GM18873 (cell line): Measurements from ENCODE around the gene CLIC3.

Source experiments
- ATAC-seq: cut with Tn5 transposase; IDR thresholded peaks from one replicate; pipeline ENCODE4 v1.9.1; 2021; ENCODE audit warnings: mild to moderate bottlenecking, moderate library complexity, moderate number of reproducible peaks; ENCODE audit not compliant: unreplicated experiment, low FRiP score

Gene CLIC3

DNA sequence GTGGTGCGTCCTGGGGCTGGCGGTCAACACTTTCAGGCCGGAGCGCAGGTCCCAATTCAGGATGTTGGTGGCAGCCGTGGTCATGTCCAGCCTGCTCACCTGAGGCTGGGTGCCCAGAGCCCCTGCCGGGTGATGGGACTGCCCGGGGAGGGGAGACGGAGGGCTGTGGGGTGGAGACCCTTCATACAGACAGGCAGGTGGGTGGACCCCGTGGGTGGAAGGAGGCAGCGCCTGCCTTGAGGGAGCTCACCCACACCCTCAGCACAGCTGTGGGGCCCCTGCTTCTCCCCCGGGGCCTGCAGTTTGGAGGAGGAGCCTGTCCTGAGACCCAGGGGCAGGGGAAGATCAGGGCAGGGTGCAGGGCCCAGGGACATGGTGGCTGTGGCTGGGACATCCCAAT lies 26.0 kb downstream of the CLIC3 start:
- no peak for ATAC-seq

DNA sequence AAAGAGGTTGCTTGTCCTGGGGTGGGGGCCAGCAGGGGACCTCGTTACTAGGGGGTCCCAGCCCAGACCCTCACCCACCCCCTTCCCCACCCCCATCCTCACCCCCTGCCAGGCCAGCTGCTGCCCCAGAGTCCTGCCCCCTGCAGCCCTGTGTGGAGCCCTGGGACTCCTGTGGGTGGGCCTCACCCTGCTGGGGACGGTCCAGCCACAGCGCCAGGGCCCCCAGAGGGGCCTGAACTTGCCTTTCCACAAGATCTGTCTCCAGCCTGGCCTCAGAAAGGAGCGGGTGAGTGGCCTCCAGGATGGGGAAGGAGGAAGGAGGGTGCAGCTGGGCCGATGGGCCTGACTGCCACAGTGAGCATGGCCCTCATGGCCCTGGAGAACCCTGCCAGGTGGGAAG lies 26.6 kb downstream of the CLIC3 start:
- ATAC-seq, result no peak

DNA sequence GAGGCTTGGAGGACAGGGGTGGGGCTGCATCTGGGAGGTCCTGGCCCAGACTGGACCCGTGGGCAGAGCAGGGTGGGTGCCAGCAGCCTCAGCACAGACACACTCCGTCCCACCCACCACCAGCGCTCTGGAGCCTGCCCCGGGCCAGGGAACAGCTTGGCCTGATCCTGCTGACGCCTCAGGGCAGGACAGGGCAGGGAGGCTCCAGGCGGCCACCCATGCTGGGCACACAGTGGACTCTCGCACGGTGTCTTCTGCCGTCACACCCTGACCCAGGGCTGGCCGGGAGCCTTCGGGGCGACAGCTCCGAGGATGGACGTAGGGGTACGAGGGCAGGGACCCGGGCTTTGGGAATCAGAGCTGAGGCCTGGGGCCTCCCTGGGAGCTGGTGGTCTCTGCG lies 27.2 kb downstream of the CLIC3 start:
- no peak for ATAC-seq

DNA sequence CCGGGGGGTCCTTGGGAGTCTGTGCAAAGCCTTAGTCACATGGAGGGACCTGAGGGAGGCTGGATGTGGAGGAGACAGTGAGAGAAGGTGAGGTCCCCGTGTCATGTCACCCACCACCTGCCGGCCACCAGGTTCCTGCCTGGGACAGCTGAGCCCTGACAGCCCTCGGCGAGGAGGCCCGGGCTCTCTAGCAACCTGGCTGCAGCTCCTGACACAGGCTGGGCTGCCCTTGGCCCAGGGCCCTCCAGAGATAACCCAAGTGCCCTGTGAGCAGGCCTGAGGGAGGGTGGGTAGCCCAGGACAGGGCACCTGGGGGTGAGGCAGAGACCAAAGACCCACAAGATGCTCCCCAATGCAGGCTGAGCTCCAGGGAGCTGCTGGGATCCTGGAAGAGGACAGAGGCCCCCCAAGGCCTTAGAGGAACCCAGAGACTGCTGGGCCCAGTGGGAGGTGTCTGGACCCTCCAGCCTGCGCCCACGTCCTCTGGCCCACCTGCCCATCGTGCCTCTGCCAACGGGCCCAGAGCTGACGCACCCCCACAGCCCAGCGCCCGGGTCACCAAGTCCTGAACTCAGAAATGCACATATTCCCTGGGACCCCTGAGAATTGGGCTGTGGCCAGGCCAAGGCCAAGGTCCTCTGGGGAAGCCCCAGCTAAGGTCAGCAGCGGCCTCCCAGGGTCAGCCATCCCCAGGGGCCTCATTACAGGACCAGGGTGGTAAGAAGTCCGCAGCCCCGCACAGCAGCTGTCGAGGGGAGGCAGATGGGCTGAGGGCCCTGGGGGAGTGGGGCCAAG lies 27.8 kb downstream of the CLIC3 start:
- ATAC-seq, result no peak

DNA sequence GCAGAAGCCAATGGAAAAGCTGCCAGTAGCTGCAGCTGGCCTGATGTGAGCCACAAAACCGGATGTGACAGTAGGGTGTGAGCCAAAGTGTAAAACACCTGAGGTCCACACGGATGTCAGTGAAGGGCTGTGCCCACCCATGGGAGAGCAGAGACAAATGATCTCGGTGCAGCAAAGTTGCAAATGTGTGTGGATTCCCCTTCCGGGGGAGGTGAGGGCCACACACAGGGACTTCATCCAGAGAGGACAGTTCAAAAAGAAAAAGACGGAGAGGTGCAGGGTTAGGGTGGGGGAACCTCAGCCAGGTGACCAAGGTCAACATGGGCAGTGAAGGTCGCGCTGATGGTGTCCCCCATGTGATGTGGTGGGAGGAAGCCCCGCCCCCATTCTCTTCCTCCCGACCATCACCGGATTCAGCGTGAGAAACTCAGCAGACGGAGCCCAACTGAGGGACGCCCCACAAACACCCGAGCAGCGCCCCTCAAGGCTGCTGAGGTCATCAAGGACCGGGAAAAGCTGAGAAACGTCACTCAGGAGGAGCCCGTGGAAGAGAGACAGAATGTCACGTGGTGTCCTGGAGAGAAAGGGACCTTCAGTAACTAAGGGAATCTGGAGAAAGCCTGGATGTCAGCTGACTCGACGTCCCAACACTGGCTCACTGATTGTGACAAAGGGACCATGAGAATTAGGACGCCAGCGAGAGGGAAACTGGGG lies 30.4 kb downstream of the CLIC3 start:
- no peak for ATAC-seq

DNA sequence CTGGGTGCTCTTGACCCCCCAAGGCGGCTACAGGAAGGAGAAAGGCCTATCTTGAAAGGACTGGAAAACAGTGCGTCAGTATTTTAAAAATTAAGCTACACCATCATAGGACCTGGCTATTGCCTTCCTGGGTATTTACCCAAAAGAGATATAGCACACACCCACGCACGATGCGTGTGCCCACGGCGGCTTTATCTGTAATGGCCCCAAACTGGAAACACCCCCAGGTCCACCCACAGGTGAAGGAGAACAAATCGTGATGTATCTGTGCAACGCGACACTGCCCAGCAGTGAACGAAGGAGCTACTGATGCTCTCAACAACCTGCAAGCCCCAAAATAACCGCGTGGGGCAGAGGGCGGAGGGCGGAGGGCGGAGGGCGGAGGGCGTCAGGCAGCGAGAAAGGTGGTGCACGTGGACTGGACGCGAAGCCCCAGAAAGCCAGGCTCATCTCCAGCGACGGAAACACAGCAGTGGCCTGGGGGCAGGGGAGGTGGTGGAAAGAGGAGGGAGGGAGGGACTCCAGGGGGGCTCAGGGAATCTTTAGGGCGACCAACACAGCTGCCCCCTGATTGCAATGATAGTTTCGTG lies 31.4 kb downstream of the CLIC3 start:
- ATAC-seq, result no peak

DNA sequence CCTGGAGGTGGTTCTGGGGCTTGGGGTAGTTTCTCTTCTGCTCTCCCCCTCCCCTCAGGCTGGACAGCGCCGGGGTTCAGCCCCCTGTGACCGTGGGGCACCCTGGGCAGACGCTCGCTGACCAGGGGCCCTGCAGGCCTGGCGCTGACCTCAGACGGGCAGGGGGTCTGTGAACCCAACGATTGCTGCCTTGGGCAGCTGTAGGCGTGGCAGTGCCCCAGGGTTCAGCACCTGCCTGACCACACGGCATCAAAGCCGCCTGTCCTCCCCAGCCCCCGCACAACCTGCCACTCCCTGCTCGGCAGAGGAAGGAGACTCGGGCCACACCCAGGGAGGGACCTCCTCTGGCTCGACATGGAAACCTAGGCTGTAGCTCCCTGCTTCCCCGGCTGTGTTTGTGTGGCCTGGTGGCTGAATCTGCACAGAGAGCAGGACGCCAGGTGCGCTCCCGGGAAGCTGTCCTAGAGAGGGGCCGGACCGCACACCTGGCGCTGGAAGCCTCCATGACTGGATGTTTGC lies 32.1 kb downstream of the CLIC3 start:
- ATAC-seq, result no peak

DNA sequence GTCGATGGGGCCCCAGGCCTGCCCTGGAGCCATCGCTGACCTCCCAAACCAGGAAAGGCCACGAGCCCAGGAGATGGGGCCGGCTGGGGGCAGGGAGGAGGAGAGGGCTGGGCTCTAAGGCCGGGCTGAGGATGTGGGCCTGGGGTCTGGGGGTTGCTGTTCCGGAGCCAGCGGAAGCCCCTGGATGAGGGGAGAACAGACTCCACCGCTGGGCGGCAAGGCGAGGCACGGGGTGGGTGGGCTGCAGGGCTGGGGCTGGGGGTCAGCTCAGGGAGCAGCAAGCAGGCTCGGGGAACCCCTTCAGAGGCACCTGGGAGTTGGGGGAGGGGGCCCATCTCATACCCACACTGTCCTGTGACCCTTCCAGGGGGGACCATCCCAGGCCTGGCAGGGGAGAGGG lies 32.6 kb downstream of the CLIC3 start:
- ATAC-seq, result no peak

DNA sequence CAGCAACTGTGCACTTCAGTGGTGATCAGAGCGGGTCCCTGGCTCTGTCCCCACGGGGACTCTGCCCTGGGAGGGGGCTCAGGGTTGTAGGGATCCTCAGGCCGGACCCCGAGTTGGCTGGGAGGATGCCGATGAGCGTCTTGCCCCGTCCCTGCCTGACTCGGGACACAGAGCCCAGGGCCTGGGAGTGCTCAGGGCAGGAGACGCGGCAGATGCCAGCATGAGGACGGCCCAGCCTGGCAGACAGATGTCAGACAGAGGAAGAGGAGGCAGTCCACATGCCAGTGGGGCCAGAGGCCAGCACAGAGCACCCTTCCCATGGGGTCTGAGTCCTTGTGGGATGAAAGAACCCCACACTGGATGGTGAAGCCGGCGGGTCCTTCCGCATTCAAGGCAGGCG lies 33.0 kb downstream of the CLIC3 start:
- ATAC-seq, result no peak

DNA sequence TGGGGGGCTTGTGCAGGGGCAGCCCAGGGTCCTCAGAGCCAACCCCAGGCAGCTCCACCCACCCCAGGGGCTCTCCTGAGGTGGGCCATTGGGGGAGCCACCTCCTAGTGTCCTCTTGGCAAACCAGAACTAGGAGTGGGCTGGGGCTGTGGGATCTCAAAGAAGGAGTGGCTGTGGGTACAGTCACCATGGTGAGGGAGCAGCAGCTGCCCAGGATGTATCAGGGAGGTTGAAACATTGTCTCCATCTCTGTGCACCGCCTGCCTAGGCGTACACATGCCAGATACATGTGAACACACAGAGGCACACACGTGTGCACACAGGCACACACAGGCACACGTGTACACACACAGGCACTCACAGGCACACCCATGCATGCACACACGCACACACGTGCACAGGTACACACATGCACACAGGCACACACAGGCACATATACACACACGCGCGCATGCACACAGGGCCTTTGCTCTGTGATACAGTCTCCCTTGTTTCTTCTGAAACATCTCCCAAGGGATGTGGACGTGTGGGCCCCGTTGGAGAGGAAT lies 33.6 kb downstream of the CLIC3 start:
- ATAC-seq, result no peak

DNA sequence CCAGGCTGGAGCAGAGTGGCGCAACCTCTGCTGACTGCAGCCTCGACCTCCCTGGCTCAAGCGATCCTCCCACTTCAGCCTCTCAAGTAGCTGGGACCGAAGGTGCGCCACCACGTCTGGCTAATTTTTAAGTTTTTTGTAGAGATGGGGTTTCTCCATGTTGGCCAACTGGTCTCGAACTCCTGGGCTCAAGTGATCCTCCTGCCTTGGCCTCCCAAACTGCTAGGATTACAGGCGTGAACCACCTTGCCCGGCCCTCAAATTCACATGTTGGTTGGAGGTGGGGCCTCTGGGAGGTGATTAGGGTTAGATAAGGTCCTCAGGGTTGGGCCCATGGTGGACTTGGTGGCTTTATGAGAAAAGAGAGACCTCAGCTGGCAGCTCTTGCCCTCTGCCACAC lies 34.2 kb downstream of the CLIC3 start:
- ATAC-seq, result no peak

DNA sequence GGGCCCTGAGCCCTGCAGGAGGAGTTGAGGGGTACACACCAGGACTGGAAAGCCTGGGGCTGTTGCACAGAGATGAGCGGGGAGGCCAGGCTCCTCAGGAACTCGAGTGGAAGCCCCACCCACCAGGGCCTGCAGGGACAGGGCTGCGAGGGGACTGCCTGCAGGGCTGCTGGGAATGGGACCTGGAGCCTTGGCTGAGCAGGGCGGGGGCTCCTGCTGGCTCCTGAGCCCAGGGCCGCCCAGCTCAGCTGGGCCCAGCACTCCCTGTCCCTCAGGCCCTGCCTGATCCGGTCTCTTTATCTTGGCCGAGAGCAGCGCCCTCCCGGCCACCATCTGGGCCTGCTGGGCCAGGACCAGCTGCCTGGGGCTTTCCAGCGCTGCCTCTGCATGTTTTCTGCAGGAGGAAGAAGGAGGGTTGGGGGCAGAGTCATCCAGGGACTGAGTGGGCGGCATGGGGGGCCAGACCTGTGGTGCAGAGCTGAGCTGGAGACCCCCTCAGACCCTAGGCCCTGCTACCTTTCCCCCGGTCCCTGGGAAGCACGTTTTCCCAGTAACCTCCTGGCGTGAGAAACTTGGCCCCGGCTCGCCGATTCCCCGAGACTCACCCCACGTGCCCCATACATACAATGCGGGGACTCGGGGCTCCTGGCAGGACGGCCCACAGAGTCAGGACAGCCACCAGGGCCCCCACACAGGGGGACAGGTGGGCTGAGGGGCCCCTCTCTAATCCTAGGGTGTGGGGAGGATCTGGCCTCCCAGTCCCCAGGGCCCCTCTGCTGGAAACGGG lies 34.9 kb downstream of the CLIC3 start:
- no peak for ATAC-seq

DNA sequence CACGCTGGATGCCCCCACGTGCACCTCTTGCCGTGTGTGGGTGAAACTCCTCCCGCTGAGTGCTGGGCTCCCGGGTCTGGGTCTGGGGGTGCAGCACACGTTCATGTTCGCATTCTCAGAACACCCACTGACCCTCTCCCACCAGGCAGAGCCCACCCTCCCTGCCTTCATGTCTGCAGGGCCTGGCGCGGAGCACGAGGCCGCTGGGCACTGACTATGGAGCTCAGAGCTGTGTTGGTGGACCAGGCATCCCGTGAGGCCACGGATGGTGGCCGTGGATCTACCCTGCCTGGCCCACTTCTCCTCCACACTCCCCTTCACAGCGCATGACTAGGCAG lies 35.5 kb downstream of the CLIC3 start:
- no peak for ATAC-seq

DNA sequence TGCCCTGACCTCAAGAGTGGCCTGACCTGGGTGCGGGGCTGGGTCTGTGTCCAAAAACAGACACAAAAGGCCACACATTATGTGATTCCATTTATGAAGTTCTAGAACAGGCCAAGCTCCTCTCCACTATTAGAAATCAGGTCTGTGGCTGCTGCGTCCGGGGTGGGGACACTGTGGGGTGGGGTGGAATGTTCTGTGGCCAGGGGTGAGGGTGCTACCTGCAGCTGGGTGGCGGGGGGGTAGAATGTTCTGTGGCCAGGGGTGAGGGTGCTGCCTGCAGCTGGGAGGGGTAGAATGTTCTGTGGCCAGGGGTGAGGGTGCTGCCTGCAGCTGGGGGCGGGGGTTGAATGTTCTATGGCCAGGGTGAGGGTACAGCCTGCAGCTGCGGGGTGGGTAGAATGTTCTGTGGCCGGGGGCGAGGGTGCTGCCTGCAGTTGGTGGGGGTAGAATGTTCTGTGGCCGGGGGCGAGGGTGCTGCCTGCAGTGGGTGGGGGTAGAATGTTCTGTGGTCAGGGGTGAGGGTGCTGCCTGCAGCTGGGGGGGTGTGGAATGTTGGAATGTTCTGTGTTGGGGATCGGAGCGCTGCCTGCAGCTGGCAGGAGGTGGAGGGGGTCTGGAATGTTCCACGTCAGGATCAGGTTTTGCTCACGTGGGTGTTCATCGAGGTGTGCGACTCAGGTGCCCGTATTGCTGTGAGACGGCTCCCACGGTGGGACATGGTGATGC lies 36.0 kb downstream of the CLIC3 start:
- ATAC-seq, result no peak

DNA sequence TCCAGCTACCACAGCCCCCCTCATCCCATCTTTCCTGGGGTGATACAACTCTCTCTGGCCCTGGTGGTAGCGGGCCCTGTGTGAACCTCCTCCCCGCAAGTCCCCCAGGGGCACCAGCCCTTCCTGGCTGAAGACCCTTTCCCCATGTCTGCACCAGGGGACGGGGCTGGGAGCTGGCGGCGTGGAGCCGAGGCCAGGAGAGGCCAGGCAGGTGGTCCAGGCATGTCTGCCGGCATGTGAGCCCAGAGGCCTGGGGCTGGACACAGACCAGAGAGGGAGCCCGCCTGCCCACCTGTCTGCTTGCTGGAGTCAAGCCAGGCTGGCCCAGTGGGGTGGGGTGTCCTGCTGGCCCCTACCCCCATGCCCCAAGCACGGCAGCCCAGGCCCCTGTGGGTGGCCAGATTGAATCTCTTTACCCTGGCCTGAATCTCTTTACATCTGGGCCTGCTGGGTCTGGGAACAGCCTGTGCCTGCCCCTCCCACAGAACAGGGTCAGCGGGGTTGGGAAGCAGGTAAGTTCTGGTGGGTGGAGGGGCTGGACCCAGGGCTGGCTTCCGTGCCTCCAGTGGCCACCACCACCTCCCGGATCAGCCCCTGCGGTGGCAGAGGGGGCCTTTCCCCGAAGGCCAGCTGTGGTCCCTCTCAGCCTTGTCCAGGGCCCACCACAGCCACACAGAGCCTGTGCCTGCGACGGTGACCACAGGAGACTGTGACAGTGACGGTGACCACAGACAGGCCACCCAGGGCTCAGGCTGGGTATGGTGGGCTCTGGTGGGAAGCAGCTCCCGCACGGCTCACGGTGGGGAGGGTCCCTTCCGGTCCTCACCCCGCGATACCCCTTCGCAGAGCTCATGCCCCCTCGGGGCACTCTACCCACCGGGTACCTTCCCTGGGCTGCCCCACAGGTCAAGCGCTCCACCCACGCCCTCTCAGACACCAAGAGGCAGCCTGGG lies 37.2 kb downstream of the CLIC3 start:
- ATAC-seq, result no peak

DNA sequence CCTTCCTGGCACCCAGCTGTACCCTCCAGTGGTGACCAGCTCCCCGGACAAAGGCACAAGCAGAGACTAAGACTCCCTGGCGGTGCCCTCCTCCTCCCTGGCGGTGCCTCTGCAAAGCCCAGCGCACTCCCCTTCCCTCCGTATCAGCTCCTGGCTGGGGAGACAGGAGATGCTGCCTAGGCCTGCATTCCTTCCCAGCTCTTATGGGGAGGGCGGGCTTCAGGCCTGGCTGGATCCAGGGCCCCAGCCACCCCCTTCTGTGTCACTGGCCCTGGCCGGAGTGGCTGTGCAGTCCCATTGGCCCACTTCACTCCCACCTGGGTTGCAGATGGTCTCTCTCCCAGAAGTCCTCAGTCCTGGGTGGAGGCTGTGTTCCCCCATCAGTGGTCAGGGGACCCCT lies 37.9 kb downstream of the CLIC3 start:
- ATAC-seq, result no peak

DNA sequence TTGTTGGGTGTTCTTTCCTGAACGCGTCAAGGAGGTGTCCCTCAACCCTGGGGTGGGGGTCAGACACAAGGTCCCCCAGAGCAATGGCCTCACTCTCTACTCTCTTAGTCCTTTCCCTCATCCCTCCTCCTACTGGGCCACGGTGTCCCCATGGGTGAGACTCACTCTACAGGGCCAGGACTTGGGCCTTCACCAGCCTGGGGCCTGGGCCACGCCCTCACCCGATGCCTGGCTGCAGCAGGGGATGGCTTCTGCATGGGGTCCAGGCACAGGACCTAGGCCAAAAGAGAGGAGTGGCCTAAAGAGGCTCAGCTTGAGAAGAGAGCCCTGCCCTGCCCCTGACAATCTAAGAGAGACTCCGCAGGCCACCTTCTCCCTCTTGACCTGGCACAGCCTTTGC lies 38.5 kb downstream of the CLIC3 start:
- ATAC-seq, result no peak

DNA sequence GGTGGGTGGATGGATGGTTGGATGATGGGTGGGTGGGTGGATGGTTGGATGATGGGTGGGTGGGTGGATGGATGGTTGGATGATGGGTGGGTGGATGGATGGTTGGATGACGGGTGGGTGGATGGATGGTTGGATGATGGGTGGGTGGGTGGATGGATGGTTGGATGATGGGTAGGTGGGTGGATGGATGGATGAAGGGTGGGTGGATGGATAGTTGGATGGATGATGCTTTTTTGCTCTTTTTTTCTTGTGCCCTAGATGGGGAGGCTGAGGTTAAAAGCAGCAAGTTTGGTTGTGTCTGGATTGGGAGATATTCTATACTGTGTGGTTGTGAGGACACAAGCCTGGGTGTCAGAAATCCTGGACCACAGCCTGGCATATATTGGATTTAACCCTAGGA lies 38.9 kb downstream of the CLIC3 start:
- ATAC-seq, result no peak

DNA sequence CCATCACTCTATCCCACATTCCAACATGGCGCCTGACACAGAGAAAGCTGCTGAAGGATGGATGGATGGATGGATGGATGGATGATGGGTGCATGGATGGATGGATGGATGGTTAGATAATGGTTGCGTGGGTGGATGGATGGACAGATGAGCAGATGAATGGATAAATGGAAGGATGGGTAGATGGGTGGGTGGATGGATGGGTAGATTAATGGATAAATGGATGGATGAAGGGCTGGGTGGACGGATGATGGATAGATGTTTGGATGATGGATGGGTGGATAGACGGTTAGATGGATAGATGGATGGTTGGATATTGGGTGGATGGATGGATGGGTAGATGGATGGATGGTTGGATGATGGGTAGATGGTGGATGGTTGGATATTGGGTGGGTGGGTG lies 39.8 kb downstream of the CLIC3 start:
- ATAC-seq, result no peak
